ENCODE results near the gene PCSK5. TPM values are rescaled to one million over a fixed set of nuclear protein-coding genes. Genes with fewer than 3 reads are reported as not detected.
A peak's percentile ranks its signal among the peaks of the same experiment; 100 is the strongest.
"Not testable (repeated sequence)": the region's sequence is repeated elsewhere in the genome, so short reads cannot be mapped to it uniquely, and the experiment has no call there.

The PCSK5 gene
- polyA plus RNA-seq, 5 donors = 6.1 to 13.4 (median 9.5) TPM

DNA sequence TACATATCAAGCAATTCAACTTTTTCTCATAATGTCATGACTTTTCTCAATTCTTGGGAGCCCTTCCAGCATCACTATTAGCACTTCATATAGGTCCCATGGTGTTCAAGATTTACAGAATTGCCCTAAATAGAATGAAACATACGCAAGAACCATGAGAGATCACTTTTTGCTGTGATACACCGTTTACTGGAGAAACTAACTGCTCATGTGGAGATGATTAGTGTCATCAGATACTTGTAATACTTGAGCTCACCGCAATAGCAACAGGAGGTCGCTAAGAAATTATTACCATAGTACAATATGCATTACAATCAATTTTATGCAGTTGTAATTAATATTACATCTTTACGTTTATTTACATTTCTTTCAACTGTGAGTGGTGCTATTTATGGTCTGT is 4.8 kb upstream of the PCSK5 start:
- DNase-seq = no peak

DNA sequence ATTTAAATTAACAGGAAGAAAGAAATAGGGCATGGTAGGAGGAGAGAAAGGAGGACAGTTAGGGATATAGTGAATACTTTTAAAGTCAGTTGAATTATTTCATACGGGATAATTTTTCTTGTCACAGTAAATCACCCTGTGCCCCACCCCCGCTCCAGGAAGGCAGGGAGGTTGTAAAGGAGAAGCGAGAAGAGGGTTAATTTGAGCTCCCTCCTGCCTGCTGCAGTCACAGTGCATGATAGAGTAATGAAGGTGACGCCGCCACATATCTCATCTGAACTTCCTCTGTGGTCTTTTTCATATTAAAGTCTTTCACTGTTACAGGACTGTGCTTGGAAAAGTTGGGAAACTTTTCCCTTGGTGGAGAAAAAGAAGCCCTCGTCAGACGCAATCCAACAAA is 896 bp upstream of the PCSK5 start:
- DNase-seq = no peak

DNA sequence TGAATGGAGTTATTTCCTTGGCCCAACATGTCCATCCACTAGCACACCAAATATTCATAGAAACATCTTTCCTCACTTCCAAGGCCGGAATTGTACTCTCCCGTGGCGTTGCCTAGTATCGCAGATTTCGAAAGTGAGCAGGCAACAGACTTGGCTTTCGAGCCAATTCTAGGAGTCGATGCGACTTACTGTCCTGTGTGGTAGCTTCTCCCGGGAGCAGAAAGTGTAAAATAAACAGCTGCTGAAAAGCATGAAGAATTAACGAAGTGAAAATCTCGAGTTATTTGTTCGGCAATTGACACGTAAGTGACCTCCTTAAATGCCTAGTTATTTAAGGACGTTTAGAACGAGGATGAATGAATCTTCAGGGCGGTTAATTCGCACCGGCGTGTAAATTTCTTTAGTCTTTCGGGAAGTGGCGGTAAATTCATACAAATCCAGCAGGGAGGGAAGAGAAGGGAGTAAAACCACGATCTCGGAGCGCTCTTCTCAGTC is 449 bp upstream of the PCSK5 start:
- DNase-seq = no peak

DNA sequence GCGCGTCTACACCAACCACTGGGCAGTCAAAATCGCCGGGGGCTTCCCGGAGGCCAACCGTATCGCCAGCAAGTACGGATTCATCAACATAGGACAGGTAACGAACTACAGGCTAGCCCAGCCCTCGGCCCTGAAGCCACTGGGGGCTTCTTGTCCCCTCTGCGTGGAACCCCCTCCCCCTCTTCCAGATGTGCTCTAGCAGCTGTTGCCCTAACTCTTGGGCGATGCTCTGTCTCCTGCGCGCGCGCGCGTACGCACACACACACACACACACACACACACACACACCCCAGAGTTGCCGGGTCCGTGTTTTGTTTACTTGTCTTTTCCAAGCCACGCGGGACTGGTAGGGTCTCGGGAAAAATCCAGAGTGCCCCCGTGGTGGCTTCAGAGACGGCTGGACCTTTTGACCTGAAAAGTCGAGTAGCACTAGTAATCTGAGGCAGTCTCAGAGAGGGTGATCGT is 836 bp downstream of the PCSK5 start:
- peak; percentile 57 to 67 for DNase-seq

DNA sequence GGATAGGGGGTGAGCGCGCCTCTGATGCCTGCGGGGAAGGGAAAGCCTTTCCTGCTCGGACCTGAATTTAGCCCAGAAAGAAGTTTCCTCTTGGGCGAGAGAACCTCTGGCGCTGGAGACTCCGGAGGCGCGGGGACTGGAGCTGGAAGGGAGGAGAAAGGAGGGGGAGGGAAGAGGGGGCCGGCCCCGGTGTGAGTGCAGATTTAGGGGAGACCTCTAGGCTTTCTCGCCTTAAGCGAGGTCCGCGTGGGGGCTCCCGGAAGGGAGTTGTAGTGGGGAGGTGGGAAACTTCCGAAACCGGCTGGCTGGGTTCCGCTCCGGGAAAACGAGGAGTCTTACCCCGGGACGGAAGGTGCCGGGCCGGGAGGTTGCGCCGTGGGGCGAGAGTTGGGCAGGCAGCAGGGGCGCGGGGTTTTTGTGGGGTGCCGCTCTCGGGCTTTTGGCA is 1.3 kb downstream of the PCSK5 start:
- DNase-seq = peak; percentile 23 to 30

DNA sequence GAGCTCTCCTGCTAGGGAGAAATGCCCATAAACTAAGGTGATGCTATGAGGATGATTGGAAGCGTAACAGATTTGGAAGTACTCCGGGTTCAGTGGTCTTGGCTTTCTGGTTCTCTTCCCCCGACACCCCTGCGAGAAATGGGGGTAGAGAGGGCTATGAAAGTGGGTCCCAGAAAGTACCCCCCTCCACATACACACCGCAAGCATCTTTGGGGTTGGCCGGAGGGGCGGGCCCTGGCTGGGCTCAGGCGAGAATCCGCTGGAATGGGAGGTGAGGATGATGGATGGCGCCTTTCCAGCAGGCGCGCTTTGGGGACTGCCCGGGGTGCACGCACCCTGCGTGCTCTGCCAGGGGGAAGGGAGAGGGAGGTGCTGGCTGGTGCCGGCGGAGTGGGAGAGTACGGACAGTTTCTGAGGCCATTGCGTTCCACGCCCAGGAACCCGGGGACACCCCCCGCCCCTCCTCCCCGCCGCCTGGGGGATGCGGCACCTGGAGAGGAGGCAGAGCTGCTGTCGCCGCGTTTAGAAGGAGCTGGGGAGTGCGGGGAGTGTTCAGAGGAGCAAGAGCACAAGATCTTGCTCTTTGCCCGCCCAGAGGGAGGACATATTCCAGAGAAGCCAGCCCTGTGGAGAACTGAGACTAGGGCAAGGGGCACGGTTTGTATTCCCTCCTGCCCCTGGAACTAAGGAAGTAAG is 1.9 kb downstream of the PCSK5 start:
- peak; percentile 25 to 29 for DNase-seq

DNA sequence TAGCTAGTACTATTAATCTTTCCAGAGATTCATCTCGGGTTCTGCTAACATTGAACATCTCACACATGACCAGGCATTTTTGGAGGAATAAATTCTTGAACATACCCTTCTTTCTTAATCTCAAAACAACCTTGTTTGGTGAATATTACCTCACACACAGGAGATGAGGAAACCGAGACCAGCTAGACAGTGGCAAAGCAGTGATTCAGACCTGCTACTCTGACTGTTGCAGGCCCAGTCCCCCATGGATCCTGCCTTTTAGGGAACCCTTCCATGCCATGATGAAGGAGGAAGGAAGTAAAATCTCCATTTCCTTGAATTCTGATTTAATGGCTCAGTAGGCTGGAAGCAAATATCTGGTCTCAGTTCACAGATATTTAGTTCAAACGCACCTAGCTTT is 2.6 kb downstream of the PCSK5 start:
- DNase-seq = no peak

DNA sequence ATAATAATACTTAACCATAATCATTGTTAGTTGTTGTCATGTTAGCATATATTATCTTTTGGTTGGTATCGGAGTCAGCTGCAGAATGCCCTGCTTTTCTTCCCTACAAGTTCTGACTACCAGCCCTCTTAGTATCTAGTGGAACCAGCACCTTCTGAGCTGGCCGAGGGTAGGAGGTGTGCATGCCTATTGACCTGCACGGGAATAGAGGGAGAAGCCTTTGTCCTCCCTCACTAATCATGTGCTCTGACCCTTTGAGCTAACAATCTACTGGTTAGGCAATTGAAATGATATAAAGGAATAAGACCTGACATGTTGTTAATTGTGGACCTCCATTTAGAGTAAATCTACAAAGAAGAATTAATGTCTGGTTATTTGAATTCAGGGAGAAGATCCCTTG is 4.1 kb downstream of the PCSK5 start:
- no peak for DNase-seq

DNA sequence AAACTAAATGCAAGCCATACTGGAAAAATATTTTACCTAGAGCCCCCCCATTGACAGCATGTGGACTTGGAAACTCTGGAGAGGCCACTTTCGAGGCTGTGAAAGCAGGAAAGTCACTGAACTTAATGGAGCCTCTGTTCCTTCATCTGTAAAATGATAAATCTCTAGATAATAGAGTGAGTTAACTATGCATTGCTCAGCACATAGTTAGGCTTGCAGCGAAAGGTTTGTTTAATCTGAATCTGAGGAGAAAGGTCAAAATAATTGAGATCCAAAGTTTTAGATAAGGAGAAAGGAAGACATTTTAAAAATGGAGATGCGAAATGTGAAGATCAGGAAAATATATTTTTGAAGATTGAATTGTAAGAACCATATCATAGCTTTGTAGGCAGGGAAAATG is 4.6 kb downstream of the PCSK5 start:
- DNase-seq = no peak

DNA sequence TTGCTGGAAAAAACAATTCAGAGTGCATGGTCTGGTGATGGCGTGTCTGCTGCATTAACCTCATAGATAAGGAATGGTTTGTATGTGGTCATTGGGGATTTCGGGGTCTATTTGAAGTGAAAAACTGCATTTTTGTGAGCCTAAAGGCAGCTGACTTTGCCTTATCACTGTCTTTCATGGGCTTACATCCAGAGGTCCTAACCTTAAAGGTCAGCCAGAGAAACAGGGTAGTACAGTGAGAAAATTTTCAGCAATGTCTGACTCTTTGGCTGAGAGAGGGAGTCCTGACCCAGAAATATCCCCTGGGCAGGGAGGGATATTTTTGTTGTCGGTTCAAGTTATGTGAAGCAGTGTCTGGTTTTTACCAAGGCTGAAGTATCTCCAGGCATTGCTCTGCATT is 5.7 kb downstream of the PCSK5 start:
- DNase-seq = no peak

DNA sequence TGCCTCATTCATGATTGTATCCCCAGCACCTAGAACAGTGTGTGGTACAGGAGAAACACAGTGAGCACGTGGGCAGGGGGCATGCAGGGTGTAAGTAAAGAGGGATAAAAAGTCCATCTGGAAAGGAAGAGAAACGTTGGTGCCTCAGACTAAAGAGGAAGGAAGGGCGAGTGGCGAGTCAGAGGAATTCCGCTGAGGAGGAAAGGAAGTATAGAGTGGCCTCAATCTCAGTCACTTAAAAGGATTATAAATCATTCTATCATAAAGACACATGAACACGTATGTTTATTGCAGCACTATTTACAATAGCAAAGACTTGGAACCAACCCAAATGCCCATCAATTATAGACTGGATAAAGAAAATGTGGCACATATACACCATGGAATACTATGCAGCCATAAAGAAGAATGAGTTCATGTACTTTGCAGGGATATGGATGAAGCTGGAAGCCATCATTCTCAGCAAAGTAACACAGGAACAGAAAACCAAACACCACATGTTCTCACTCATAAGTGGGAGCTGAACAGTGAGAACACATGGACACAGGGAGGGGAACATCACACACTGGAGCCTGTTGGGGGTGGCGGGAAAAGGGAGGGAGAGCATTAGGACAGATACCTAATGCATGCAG is 10.5 kb downstream of the PCSK5 start:
- DNase-seq = not testable (repeated sequence)

DNA sequence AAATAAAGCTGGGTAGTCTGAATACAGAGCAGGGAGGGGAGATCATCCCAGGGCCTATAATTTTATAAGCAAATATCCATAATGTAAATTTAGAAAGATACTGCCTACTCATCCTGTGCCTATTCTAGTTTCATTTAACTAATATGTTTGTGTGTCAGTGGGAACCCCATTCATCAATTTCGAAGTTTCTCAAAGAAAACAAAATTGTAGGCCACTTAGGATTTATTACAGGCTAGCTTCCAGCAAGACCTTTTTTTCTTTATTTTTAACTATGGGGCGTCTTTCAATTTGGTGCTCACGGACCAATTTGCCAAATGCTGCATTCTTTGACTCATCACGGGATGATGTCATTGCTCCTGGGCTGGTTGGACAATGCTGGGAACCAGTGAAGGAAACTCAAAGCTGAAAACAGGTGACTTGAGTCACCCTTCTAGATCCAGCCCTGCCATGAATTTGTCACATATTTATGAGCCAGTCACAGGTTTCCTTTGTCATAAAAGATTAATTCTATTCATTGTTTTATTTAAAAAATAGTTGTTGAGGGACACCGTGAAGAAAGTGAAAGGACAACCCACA is 13.4 kb downstream of the PCSK5 start:
- no peak for DNase-seq

DNA sequence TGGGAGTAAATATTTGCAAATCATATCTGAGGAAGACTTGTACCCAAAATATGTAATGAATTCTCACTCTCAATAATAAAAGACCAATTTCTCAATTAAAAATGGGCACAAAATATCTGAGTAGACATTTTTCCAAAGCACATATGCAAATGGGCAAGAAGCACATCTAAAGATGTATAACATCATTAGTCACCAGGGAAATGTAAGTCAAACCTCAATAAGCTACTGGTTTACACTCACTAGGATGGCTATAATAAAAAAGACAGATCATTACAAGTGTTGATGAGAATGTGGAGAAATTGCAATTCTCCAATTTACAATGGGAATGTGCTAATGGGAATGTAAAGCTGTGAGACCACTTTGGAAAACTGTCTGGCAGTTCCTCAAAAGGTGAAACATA is 13.9 kb downstream of the PCSK5 start:
- no peak for DNase-seq

DNA sequence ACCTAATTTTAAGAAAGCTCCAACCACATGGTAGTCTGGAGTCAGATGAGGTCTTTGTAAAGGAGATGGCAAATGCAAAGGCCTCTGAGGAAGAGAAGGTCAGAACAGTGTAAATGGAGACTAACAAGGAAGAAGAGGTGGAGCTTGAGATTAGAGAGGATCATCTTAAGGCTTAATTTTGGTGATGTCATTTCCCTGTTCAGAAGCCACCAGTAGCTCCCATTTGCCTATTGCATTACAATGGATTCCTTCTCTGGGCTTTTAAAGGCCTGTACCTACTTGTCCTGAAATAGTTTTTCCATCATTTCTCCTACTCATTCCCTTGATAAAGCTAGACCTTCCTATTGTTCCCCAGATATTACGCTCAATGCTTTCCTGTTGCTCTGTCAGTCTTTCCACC is 16.1 kb downstream of the PCSK5 start:
- DNase-seq = no peak

DNA sequence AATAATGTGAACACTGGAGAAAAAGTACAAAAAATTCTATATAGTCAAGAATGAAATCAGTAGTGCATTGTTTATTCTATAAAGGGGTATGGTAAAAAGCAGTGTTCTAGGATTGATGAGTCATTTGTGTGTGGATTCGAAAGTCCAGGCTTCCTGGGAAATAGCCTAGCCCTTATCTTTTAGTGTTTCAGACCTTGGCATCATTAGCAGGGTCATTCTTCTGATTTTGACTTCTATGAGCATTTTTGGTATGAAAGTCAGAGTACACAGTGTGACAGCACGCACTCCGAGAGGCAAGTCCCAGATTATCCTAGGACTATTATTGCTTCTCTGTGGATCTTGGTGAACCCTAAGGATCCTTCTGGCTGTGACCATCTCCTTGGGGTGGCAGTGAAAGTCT is 16.9 kb downstream of the PCSK5 start:
- no peak for DNase-seq

DNA sequence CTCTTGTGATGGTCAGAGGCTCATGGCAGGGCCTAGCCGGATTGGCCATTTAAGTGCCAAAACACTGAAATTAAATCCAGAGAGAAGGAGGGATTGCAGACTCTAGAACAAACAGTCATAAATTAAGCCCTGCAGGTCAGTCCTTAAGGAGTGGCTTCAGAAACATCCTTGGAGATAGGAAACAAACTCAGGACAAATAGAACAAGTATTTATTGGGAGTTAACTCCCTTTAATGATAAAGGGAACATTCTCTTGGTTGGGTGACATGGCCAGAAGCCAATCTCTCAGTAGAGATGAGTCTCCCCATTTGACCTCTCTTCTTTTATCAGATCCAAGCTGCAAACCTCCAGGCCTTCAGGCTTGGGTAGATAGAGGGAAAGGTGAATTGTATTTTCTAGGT is 17.4 kb downstream of the PCSK5 start:
- no peak for DNase-seq

DNA sequence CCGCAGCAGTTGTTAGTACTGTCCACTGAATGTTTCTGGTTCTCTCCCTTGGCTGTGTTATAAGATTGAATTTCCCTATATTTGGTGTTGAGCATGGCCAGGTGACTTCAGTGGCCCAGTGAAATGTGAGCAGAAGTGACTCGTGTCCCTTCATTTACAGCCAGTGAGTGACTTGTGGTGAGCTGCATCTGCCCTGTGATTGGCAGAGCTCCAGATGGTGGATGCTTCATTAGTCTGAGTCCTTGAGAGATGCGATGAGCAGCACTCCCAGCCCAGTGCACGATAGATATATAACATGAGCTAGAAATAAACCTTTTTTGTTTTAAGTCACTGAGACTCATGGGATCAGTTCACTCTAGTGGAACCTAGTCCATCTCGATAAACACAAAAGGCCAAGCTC is 19.3 kb downstream of the PCSK5 start:
- DNase-seq = no peak

DNA sequence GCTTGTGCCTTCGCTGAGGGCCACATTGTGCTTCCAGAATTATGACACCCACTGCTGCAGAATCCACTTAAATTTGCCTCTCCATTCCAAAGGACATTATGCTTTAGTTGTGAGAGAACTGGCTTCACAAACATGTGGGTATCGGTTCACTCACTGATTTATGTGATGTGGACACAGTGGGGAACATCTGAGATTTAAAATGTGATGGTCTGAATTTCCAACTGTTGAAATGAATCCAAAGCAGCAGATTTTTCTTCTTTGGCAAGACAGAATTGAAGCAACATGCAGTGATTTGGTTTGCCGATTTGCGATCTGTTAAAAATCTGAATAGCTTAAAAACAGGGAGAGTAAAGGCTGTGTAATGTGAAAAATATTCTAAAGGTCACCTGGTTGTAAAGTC is 20.3 kb downstream of the PCSK5 start:
- DNase-seq = no peak

DNA sequence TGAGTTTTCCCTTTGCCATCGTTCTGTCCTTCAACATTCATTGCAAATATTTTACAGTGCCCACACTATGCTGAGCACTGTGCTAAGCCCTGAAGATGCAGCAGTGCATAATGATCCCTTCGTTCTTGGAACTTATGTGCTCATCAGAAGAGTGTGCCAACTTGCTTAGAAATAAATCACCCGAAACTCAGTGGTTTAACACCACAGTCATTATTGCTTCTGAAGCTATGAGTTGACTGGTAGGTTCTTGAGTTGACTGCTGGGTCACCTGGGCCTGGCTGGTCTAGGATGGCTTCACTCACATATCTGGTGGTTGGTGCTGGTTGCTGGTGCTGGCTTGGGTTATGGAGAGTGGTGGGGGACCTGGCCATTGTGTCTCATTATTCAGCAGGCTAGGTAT is 20.9 kb downstream of the PCSK5 start:
- DNase-seq = no peak

DNA sequence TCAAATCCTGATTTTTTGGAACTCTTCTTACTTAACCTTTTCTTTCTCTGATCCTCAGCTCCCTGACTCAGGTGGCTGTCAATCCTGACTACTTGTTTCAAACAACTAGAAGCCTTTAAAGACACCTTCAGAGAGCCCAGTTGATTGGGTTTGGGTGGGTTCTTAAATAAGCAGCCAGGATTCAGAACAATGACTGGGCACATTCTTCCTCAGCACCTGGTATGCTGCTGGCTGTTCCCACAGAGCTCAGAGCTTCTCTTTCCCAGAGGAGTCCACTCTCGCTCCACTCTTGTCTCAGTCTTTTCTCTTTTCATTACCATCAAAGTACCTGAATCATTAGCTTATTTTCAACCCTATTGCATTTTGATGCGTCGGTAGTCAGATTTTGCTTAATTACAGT is 22.5 kb downstream of the PCSK5 start:
- no peak for DNase-seq

DNA sequence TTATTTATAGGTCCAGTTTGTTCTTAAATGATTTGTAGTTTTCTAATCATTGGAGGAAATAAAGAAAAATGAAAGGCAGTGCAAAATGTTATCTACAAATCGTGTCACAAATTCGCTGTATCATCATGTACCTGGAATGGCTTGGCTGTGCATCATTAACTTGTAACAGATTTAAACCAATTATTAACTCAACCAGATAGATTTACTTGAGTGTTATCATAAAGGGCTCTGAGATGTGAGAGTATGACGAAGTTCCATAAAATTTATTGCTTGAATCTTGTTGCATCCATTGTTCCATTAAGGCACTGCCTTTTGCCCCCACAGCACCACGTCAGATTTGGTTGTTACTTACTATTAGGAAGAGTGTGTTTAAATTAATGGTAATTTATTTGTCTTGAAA is 23.5 kb downstream of the PCSK5 start:
- no peak for DNase-seq

DNA sequence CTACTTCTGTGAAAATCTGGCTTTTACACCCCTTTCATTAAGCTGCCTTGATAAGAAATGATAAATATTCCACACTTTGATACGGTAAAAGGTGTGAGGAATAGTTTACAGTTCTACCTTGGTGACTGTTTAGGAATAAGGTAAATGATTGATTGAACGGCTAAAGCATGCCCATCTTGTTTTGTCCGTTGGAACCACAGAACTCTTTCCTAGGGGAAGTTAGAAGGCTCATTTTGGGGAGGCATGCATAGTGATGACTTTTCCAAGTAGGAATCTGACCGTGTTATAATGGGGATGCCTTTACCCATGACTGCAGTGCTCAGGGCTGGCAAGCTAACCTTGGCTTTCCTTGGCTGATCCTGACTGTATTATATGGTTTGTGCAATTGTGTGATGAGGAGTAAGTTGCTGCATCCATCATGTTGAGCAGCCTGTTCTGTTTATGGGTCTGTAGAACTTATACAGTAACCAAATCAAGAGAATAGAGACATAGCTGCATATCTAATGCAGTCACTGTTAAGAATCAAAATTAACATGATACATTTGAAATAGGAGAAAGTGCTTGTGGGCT is 24.5 kb downstream of the PCSK5 start:
- DNase-seq = no peak

DNA sequence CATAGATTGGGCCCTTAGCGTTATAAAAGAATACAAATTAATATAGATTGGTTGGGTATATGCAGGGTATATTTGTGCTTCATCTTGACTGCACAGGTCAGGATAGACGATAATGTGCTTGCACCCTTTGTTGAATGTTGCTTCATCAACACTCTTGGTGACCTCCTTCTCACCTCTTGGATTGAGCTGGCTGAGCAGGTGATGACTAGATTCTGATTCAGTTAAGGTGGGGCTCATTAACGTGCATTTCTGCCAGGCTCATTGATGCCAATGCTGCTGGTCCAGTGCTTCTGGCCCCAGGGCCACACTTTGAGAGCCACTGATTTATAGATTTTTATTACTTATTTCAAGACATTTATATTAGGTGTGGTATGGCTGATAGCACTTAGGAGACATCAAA is 27.7 kb downstream of the PCSK5 start:
- DNase-seq = no peak
